ENCODE results near the gene AKT3.

Gene AKT3

GRCh38 chr1:243846761-243847160, 3.3 kb downstream of the AKT3 start:
- TF ChIP-seq EP300 (IDR thresholded peaks at IDR 0.05; ENCODE audit: borderline replicate concordance) = no peak
- no peak for TF ChIP-seq MAX (IDR thresholded peaks at IDR 0.05)
- TF ChIP-seq TEAD4 (IDR thresholded peaks at IDR 0.05) = no peak
- no peak for TF ChIP-seq USF1 (IDR thresholded peaks at IDR 0.05)
- TF ChIP-seq TCF12 (IDR thresholded peaks at IDR 0.05; ENCODE audit: low read depth) = no peak
- no peak for TF ChIP-seq EGR1 (IDR thresholded peaks at IDR 0.05)
- no peak for TF ChIP-seq REST (IDR thresholded peaks at IDR 0.05; ENCODE audit: low read depth)
- no peak for TF ChIP-seq YY1 (IDR thresholded peaks at IDR 0.05; ENCODE audit: low read depth)
- TF ChIP-seq ZBTB7A (IDR thresholded peaks at IDR 0.05; ENCODE audit: low read depth) = no peak
- TF ChIP-seq CEBPB (IDR thresholded peaks at IDR 0.05) = no peak
- no peak for TF ChIP-seq TAF1 (IDR thresholded peaks at IDR 0.05; ENCODE audit: low read depth)
- no peak for TF ChIP-seq CREB1 (IDR thresholded peaks at IDR 0.05; ENCODE audit: low read depth)
- TF ChIP-seq NFIC (IDR thresholded peaks at IDR 0.05) = no peak
- no peak for TF ChIP-seq RAD21 (IDR thresholded peaks at IDR 0.05; ENCODE audit: low read depth)
- no peak for TF ChIP-seq FOXM1 (IDR thresholded peaks at IDR 0.05; ENCODE audit: borderline replicate concordance, low read depth)

GRCh38 chr1:243845888-243846287, 4.2 kb downstream of the AKT3 start:
- TF ChIP-seq TAF1 (IDR thresholded peaks at IDR 0.05; ENCODE audit: low read depth) (no peak), CEBPB (IDR thresholded peaks at IDR 0.05) (no peak), YY1 (IDR thresholded peaks at IDR 0.05; ENCODE audit: low read depth) (no peak), ZBTB7A (IDR thresholded peaks at IDR 0.05; ENCODE audit: low read depth) (no peak), REST (IDR thresholded peaks at IDR 0.05; ENCODE audit: low read depth) (no peak), NFIC (IDR thresholded peaks at IDR 0.05) (no peak), FOXM1 (IDR thresholded peaks at IDR 0.05; ENCODE audit: borderline replicate concordance, low read depth) (no peak), RAD21 (IDR thresholded peaks at IDR 0.05; ENCODE audit: low read depth) (no peak), USF1 (IDR thresholded peaks at IDR 0.05) (no peak), TEAD4 (IDR thresholded peaks at IDR 0.05) (no peak), TCF12 (IDR thresholded peaks at IDR 0.05; ENCODE audit: low read depth) (no peak), EP300 (IDR thresholded peaks at IDR 0.05; ENCODE audit: borderline replicate concordance) (no peak), EGR1 (IDR thresholded peaks at IDR 0.05) (no peak), CREB1 (IDR thresholded peaks at IDR 0.05; ENCODE audit: low read depth) (no peak), MAX (IDR thresholded peaks at IDR 0.05) (no peak)

- TF ChIP-seq CREB1 (IDR thresholded peaks at IDR 0.05; ENCODE audit: low read depth) = no peak
- no peak for TF ChIP-seq TEAD4 (IDR thresholded peaks at IDR 0.05)
- TF ChIP-seq EGR1 (IDR thresholded peaks at IDR 0.05) = no peak
- no peak for TF ChIP-seq TCF12 (IDR thresholded peaks at IDR 0.05; ENCODE audit: low read depth)
- TF ChIP-seq EP300 (IDR thresholded peaks at IDR 0.05; ENCODE audit: borderline replicate concordance) = no peak
- TF ChIP-seq REST (IDR thresholded peaks at IDR 0.05; ENCODE audit: low read depth) = no peak
- no peak for TF ChIP-seq RAD21 (IDR thresholded peaks at IDR 0.05; ENCODE audit: low read depth)
- no peak for TF ChIP-seq YY1 (IDR thresholded peaks at IDR 0.05; ENCODE audit: low read depth)
- TF ChIP-seq CEBPB (IDR thresholded peaks at IDR 0.05) = no peak
- TF ChIP-seq USF1 (IDR thresholded peaks at IDR 0.05) = no peak
- no peak for TF ChIP-seq TAF1 (IDR thresholded peaks at IDR 0.05; ENCODE audit: low read depth)
- TF ChIP-seq MAX (IDR thresholded peaks at IDR 0.05) = no peak
Measured at GRCh38 chr1:243844186-243844585, 5.9 kb downstream of the AKT3 start.
